Stimulated activated CD8-positive, alpha-beta memory T cell treated with anti-CD3 and anti-CD28 coated beads, Interleukin-2, amount 100 ng/mL, for 1 hour (primary cell): Measurements from ENCODE around the gene CDH12.
"Not testable (repeated sequence)": the region's sequence is repeated elsewhere in the genome, so short reads cannot be mapped to it uniquely, and the experiment has no call there.

Experiments
- DNase-seq, 2 donors: peaks; one replicate each; pipeline ENCODE4 v3.0.0-alpha.2; 2020; ENCODE audit warnings: low read depth in 2 of 2

Gene CDH12

GRCh38 chr5:22852807-22853660 lies at the start of gene CDH12:
Gene CDH12 (minus strand): TSS chr5:22853344.
- no peak for DNase-seq

- no peak for DNase-seq
Observed at GRCh38 chr5:22901885-22902284, 48.7 kb upstream of the CDH12 start.

- DNase-seq, result no peak
Observed at GRCh38 chr5:22900801-22901310, 47.7 kb upstream of the CDH12 start.

- DNase-seq, result no peak
Observed at GRCh38 chr5:22899341-22899740, 46.2 kb upstream of the CDH12 start.

- DNase-seq, result no peak
Observed at GRCh38 chr5:22896152-22896551, 43.0 kb upstream of the CDH12 start.

- DNase-seq, result no peak
Observed at GRCh38 chr5:22892441-22892840, 39.3 kb upstream of the CDH12 start.

- no peak for DNase-seq
Observed at GRCh38 chr5:22889720-22890119, 36.6 kb upstream of the CDH12 start.

GRCh38 chr5:22887566-22887965 lies 34.4 kb upstream of the CDH12 start:
- no peak for DNase-seq

GRCh38 chr5:22858911-22859310 lies 5.8 kb upstream of the CDH12 start:
- DNase-seq, result not testable (repeated sequence)

GRCh38 chr5:22855824-22856223 lies 2.7 kb upstream of the CDH12 start:
- no peak for DNase-seq

- DNase-seq, result no peak
Observed at GRCh38 chr5:22850981-22851380, 2.2 kb downstream of the CDH12 start.

- DNase-seq, result no peak
Observed at GRCh38 chr5:22846693-22847092, 6.5 kb downstream of the CDH12 start.

- DNase-seq, result no peak
Observed at GRCh38 chr5:22844636-22845035, 8.5 kb downstream of the CDH12 start.

GRCh38 chr5:22844155-22844554 lies 9.0 kb downstream of the CDH12 start:
- DNase-seq, result no peak

- DNase-seq, result no peak
Observed at GRCh38 chr5:22842574-22842973, 10.6 kb downstream of the CDH12 start.

GRCh38 chr5:22837803-22838202 lies 15.3 kb downstream of the CDH12 start:
- no peak for DNase-seq

GRCh38 chr5:22835686-22836085 lies 17.5 kb downstream of the CDH12 start:
- DNase-seq, result no peak

GRCh38 chr5:22793463-22793862 lies 59.7 kb downstream of the CDH12 start:
- no peak for DNase-seq

GRCh38 chr5:22787807-22788206 lies 65.3 kb downstream of the CDH12 start:
- DNase-seq, result no peak

GRCh38 chr5:22787398-22787797 lies 65.7 kb downstream of the CDH12 start:
- DNase-seq, result no peak

GRCh38 chr5:22780756-22781155 lies 72.4 kb downstream of the CDH12 start:
- DNase-seq, result no peak

- no peak for DNase-seq
Observed at GRCh38 chr5:22779499-22779898, 73.6 kb downstream of the CDH12 start.

- DNase-seq, result no peak
Observed at GRCh38 chr5:22776285-22776684, 76.9 kb downstream of the CDH12 start.

- not testable (repeated sequence) for DNase-seq
Observed at GRCh38 chr5:22774214-22774613, 78.9 kb downstream of the CDH12 start.
